ENCODE results near the gene COQ2.

COQ2 gene

DNA sequence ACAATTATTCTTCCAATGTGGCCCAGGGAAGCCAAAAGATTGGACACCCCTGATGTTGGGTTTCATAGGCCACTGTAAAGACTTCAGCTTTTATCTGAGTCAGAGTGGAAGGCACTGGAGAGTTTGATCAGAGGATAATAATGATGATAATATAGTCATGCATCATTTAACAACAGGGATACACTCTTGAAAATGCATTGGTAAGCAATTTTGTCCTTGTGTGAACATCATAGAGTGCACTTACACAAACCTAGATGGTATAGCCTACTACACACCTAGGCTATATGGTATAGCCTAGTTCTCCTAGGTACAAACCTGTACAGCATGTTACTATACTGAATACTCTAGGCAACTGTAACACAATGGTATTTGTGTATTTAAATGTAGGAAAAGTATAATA lies 70.5 kb downstream of the COQ2 start:
- no peak for DNase-seq

Measured in CD4-positive, alpha-beta T cell treated with Interferon gamma for 1 hour (primary cell).